GM21529 (cell line): ENCODE measurements around the gene UBALD1.
"Not testable (repeated sequence)": the region's sequence is repeated elsewhere in the genome, so short reads cannot be mapped to it uniquely, and the experiment has no call there.

Source experiments
- ATAC-seq: cut with Tn5 transposase; IDR thresholded peaks from one replicate; pipeline ENCODE4 v1.9.1; 2021; ENCODE audit not compliant: unreplicated experiment

The UBALD1 gene

GRCh38 chr16:4614571-4615383 lies at the start of gene UBALD1:
Gene UBALD1, minus strand, starts transcription at chr16:4614888. Its CDS starts 91 bp downstream, at chr16:4614797.
- peak; percentile 58 for ATAC-seq

- ATAC-seq: no peak
Observed at GRCh38 chr16:4663777-4664465, 49.2 kb upstream of the UBALD1 start.

DNA sequence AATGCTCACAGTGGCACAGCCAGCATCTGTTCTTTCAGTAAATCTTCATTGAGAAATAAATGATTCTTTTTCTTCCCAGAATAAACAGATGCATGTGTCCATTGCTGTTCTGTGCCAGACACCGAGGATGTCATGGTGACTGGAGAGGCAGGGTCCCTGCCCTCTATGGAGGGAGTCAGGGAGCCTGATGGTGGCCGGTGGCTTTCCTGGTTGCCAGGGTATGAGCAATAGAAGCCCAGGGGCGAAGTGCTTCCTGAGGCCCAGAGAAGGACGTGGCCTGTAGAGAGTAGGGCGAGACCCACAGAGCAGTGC lies 48.7 kb upstream of the UBALD1 start:
- ATAC-seq: no peak

DNA sequence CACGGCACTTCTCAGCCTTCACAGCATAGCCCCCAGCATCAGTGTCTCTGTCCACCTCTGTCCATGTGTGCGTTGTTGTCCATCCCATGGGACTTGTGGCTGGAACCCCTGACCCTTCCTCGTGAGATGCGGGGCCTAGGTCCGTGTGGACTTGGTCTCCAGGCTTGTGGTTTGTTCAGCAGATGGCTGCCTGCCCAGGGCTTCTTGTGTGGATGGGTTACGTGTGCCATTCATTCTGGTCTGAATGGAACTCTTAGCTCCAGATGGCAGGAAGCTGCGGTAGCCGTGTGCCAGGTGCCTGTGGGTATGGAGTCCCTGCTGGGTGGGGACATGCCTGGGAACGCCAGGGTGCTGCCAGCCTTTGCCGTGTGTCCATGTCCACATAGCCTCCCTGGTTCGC lies 47.0 kb upstream of the UBALD1 start:
- no peak for ATAC-seq

DNA sequence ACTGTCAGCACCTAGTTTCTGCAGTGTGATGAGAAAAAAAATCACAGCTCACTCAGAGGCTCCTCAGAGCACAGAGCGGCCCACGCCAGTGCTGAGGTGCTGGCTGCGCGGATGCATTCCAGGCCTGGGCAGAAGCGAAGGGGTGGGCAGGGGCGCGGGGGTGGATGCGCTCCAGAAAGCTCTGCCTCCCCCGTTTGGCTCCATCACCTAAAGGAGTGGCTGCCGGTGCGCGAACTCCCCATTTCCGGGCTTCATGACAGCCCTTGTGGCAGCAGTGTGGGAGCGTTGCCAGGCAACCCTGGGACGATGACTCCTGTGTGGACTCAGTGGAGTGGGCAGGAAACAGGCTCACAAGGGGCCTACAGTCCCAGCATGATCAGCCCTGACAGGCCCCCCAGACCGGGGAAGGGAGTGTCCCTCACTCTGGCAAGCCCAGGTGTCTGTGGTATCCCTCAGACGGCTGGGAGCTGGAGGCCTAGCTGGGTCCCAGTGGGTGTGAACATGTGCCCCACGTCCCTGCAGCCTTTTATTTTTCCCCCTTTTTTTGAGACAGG lies 45.8 kb upstream of the UBALD1 start:
- no peak for ATAC-seq

DNA sequence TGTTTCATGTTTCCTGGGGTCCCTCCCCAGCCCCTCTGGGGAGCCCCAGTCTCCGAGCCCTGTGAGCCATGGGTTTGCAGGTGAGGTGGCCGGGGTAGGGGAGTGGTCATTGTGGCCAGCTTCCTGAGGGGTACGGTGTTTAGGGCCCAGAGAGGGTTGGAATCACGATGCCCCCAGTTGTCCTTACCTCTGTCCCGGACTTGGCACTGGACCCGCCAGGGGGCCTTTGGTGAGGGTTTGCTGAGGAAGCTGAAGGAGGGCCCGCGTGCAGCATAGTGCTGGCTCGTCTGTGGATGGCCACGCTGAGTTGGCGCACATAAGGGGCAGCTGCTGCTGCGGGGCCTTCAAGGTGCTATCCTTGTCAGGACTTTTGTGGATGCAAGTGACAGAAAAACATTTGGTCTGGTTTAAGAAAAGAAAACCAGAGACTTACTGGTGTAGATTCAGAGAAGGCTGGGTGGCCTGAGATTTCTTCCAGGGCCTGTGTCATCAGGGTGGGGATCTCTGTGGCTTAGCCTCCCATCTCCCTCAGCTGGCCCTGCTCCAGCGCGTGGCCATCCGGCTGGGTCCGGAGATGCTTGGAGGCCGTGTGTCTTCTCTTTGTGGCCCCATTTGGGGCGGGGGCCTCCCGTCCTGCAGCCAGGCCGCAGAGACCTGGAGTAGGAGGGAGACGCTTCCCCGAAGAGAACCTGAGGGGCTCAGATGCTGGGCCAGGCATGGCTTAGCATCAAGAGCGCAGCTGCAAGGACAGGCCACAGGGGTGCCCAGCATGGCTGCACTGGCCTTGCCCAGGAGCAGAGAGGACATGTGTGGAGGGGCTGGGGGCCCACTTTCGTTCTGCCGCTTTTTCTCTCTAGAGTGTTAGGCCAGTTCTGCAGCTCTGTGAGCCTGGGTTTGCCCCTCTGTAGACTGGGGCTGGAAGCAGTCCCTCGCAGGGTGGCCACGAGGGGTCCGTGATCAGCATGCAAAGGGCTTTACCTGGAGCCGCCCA lies 45.0 kb upstream of the UBALD1 start:
- ATAC-seq: no peak

GRCh38 chr16:4656695-4657686 lies 42.3 kb upstream of the UBALD1 start:
- no peak for ATAC-seq

DNA sequence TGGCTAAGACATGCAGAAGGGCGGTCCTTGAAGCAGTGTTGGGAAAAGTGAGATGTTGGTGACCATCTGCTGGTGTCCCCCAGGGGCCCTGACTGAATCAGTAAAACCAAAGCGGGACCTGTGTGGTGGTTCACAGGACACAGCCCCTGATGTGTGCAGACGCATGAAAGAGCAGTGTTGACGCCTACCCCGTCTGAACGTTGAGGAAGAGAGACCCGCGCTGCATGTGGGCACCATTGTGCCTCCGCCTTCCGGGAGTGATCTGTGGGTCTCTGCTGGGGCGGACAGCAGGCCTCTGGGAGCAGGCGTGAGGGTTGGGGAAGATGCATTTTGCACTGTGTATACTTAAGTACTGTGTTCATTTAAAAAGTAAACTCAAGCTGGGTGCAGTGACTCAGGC lies 41.5 kb upstream of the UBALD1 start:
- no peak for ATAC-seq

DNA sequence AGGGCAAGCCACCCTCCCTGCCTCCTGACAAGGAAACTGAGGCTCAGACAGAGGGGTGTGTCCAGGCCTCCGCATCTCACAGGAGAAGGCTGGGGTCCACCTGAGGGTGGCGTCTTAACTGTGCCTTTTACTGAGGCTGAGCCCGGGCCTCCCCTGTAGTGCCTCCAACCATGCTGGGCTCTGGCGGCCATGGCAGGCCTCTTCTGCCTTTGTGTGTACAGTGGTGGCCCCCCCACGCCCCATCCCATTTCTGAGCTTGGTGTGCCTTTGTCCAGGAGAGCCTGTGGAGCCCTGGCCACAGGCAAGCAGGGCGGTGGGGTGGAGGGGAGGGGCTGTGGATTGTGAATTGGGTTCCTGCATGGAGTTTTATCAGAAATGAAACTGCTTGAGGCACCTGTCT lies 41.1 kb upstream of the UBALD1 start:
- no peak for ATAC-seq

DNA sequence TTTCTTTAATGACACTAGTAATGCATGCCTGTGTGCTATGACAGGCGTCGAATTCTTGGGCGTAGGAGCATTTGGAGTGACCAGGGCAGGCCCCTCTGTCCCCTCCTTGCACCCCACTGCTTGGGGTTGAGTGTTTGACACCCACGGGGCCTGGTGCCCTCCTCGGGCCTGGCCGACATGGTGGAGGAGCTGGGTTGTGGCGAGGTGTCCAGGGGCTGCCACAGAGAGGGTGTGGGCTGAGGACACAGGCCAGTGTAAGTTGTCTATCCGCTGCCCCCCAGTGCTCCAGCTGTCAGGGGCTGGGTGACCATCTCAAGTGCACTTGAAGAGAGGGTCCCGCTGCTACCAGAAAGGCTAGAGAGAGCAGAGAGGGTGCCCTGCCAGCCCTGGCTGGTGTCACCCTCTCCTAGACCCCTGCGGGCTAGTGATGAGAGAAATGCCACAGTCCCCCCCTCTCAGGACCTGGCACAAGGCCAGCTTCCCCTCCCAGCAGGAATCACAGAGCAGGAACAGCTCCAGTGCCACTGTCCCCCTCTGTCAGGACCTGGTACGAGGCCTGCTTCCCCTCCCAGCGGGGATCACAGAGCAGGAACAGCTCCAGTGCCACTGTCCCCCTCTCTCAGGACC lies 40.4 kb upstream of the UBALD1 start:
- no peak for ATAC-seq

DNA sequence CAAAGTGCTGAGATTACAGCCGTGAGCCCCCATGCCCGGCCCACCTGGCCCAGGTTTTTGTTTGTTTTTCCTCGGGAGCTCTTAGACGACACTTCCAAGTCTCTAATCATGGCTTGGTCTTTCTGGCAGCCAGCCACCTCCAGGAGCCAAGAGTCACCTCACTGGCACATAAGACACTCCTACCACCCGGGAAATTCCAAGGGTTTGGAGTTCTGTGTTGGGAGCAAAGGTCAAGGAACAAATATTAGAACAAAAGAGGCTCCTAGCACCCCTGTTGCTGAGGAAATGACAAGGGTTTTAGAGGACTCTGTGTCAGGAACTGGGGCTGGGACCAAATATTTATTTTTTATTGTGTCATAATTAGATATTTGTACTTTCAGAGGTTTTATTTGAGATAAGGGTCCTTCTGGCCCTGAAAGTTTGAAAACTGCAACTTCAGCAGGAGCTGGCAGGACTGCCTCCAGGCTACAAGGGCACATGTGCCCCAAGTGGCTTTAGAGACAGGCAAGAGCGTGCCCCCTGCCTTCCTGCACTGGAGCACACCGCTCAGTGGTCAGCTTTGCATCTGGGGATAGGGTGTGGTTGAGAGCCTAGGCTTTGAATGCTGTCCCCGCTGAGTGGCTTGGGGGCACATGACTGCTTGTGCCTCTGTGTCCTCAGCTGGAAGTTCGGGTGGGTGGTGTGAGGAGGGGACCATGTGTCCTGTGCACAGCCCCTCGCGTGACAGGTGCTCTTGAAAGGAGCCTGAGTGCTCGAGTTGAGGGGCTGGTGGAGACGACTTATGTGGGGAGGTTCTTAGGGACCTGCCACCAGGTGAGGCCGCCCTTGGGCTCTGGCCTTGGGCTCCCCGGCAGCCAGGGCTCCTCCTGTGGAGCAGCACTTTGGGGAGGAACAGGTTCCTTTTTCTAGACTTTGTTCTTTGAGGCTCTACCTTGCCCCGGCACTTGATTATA lies 39.6 kb upstream of the UBALD1 start:
- ATAC-seq: no peak

GRCh38 chr16:4652561-4652960 lies 37.9 kb upstream of the UBALD1 start:
- no peak for ATAC-seq

DNA sequence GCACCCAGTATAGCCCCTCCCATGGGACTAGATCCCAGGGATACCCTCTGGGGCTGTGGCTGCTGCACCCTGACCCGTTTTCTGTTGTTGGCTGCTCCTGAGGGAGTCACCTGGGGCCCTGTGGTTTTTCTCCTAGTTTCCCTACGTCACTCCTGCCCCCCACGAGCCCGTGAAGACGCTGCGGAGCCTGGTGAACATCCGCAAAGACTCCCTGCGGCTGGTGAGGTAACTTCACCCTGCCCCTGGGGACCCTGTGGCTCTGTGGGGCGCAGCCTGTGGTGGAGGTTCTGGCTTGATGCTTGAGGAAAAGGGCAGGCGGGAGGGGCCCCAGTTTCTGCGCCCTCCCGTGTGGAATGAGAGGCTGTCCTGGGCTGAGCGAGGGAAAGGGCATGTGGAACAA lies 37.1 kb upstream of the UBALD1 start:
- ATAC-seq: no peak

- not testable (repeated sequence) for ATAC-seq
Observed at GRCh38 chr16:4650443-4651074, 35.9 kb upstream of the UBALD1 start.

- no peak for ATAC-seq
Observed at GRCh38 chr16:4649744-4650442, 35.2 kb upstream of the UBALD1 start.

DNA sequence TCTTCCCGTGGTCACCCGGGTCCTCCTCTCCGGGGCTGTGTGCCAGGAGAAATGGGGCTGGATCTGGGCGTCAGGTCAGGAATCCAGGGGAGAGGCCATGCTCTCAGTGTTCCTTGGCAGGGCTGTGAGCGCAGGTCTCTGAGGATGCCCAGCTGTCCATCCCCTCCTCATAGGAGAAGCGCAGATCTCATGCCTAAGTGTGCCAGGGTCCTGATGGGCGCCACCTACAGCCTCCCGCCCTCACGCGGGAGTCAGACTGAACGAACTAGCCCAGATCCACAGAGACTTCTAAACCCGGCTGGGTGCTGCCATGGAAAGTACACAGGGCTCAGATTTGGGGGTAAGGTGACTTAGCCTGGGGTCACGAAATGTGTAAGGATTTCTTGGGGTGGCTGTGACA lies 34.2 kb upstream of the UBALD1 start:
- no peak for ATAC-seq

DNA sequence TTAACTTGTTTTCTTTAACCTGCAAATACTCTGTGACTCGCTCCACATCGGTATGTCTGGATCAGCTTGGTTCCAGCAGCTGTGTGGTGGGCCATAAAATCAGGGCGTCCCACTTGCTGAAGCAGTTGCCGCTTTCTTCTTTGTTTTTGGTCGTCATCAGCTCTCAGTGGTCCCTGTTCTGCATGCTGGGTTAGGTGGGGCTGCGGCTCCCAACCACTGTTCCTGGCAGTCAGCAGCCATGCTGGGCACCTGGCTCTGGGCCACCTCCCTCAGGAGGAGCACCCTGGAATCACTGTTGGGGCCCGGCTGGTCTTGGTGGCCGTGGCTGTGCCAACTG lies 32.9 kb upstream of the UBALD1 start:
- ATAC-seq: no peak
